ENCODE data around the gene FERMT3.

FERMT3 gene

DNA sequence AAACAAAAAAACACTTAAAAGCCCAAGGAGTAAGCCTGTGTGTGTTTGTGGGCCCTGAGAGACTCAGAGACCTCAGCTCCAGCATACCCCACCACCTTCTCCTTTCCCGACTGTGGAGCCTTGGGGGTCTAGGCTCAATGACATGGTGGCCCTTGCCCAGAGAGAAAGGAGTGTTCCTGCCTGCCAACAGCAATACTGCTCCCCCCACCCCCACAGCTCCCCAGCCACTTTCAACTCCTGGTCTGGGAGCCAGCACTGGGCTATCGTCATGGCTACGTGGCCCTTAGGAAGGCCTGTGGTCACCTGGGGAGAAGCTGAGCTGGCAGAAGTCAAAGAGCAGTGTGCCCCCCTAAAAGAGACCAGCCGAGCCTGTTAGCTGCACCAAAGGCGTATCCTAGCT lies 37.6 kb downstream of the FERMT3 start:
- no peak overlapping the region for H3K9ac ChIP-seq (ENCODE audit: low read length)
- peaks cover 26% of the 10 kb centered on the region for H3F3A ChIP-seq (ENCODE audit: insufficient read depth, low read length)
- no peaks in the 10 kb centered on the region for H3K9me2 ChIP-seq (replicated peaks; ENCODE audit: insufficient read depth, low read length)
- H3K36me3 ChIP-seq (replicated peaks; ENCODE audit: insufficient read depth, low read length): no peaks in the 10 kb centered on the region
- H4K20me1 ChIP-seq (ENCODE audit: insufficient read depth, low read length): no peaks in the 10 kb centered on the region
- H3K27ac ChIP-seq (ENCODE audit: low read length): no peak overlapping the region
- no peaks in the 10 kb centered on the region for H3K27me3 ChIP-seq (replicated peaks; ENCODE audit: insufficient read depth, low read length)
- peaks cover 40% of the 10 kb centered on the region for H3K79me2 ChIP-seq (ENCODE audit: low read length)
- no peak for TF ChIP-seq CTCF (IDR thresholded peaks at IDR 0.05; ENCODE audit: low read length)
- no peak for TF ChIP-seq EZH2 (optimal IDR thresholded peaks at IDR 0.05; ENCODE audit: low read depth, low read length)
- no peak for TF ChIP-seq EZH2phosphoT487 (IDR thresholded peaks at IDR 0.05; ENCODE audit: low read length)
- DNase-seq: no peak
- H3K4me3 ChIP-seq (ENCODE audit: low read length): no peak overlapping the region
- no peak overlapping the region for H3K4me2 ChIP-seq (ENCODE audit: low read depth, low read length)
- no peak overlapping the region for H2AFZ ChIP-seq (ENCODE audit: low read length)
- H3K4me1 ChIP-seq (ENCODE audit: low read length): peaks cover 20% of the 10 kb centered on the region
- H3K9me3 ChIP-seq (replicated peaks; ENCODE audit: insufficient read depth, low read length): no peaks in the 10 kb centered on the region

DNA sequence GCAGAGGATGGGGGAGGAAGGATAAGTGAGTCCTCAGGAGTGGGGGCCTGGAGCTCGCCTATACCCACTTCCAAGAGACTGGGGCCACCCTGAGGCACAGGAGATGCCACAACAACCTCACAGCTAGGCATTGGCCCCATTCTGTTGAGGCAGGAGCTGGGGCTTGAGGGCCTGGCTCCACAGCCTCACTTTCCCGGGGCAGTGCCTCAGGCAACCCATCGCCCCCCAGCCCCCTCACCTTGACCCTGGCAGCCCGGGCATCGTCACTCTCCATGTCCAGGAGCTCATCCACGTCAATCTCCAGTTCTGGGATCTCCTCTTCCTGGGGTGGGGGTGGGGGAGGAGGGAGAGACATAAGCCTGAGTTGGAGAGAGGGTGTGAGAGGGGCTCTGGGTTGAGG lies 38.4 kb downstream of the FERMT3 start:
- Histone ChIP-seq H2AFZ (ENCODE audit: low read length) (no peak overlapping the region), H3K79me2 (ENCODE audit: low read length) (peaks cover 40% of the 10 kb centered on the region), H3K9ac (ENCODE audit: low read length) (peak overlapping the region; percentile 86; the same call in 1 of the 2 replicates), H3K9me3 (replicated peaks; ENCODE audit: insufficient read depth, low read length) (no peaks in the 10 kb centered on the region), H3K4me2 (ENCODE audit: low read depth, low read length) (peak overlapping the region; percentile 84), H3K9me2 (replicated peaks; ENCODE audit: insufficient read depth, low read length) (no peaks in the 10 kb centered on the region), H3K4me3 (ENCODE audit: low read length) (peak overlapping the region; percentile 99), H3K36me3 (replicated peaks; ENCODE audit: insufficient read depth, low read length) (no peaks in the 10 kb centered on the region), H4K20me1 (ENCODE audit: insufficient read depth, low read length) (no peaks in the 10 kb centered on the region), H3K27ac (ENCODE audit: low read length) (peak overlapping the region; percentile 47; the same call in 1 of the 2 replicates), H3F3A (ENCODE audit: insufficient read depth, low read length) (peaks cover 20% of the 10 kb centered on the region), H3K27me3 (replicated peaks; ENCODE audit: insufficient read depth, low read length) (no peaks in the 10 kb centered on the region), H3K4me1 (ENCODE audit: low read length) (peaks cover 13% of the 10 kb centered on the region)
- no peak for DNase-seq
- no peak for TF ChIP-seq CTCF (IDR thresholded peaks at IDR 0.05; ENCODE audit: low read length)
- TF ChIP-seq EZH2phosphoT487 (IDR thresholded peaks at IDR 0.05; ENCODE audit: low read length): no peak

GRCh38 chr11:64245401-64245796 lies 38.9 kb downstream of the FERMT3 start:
- no peaks in the 10 kb centered on the region for H3K9me3 ChIP-seq (replicated peaks; ENCODE audit: insufficient read depth, low read length)
- no peak overlapping the region for H2AFZ ChIP-seq (ENCODE audit: low read length)
- H3K27ac ChIP-seq (ENCODE audit: low read length): peak overlapping the region; percentile 47; the same call in 1 of the 2 replicates
- no peaks in the 10 kb centered on the region for H3K9me2 ChIP-seq (replicated peaks; ENCODE audit: insufficient read depth, low read length)
- peaks cover 3% of the 10 kb centered on the region; the same call in 1 of the 2 replicates for H3K27me3 ChIP-seq (replicated peaks; ENCODE audit: insufficient read depth, low read length)
- H3K79me2 ChIP-seq (ENCODE audit: low read length): peaks cover 40% of the 10 kb centered on the region
- no peaks in the 10 kb centered on the region for H3K36me3 ChIP-seq (replicated peaks; ENCODE audit: insufficient read depth, low read length)
- no peaks in the 10 kb centered on the region for H4K20me1 ChIP-seq (ENCODE audit: insufficient read depth, low read length)
- H3K4me1 ChIP-seq (ENCODE audit: low read length): peaks cover 9% of the 10 kb centered on the region
- H3K4me2 ChIP-seq (ENCODE audit: low read depth, low read length): peak overlapping the region; percentile 84
- H3K4me3 ChIP-seq (ENCODE audit: low read length): peak overlapping the region; percentile 99
- TF ChIP-seq EZH2 (optimal IDR thresholded peaks at IDR 0.05; ENCODE audit: low read depth, low read length): no peak
- TF ChIP-seq CTCF (IDR thresholded peaks at IDR 0.05; ENCODE audit: low read length): no peak
- TF ChIP-seq EZH2phosphoT487 (IDR thresholded peaks at IDR 0.05; ENCODE audit: low read length): no peak
- peak; percentile 29 for DNase-seq
- H3K9ac ChIP-seq (ENCODE audit: low read length): peak overlapping the region; percentile 86
- H3F3A ChIP-seq (ENCODE audit: insufficient read depth, low read length): peaks cover 15% of the 10 kb centered on the region

All from MM.1S (cell line).